Neural crest cell (in vitro differentiated cells): Measurements from ENCODE around the gene SYP. TPM values are rescaled to one million over a fixed set of nuclear protein-coding genes. Genes with fewer than 3 reads are reported as not detected.
A peak's percentile ranks its signal among the peaks of the same experiment; 100 is the strongest.

ENCODE experiments used
- DNase-seq: peaks from one replicate; pipeline ENCODE4 v3.0.0; 2021; ENCODE audit warnings: low read depth, mixed read lengths, low spot score
- H3K27ac Mint-ChIP-seq: one replicate; pipeline ENCODE4 v1.8.0; 2021; ENCODE audit warnings: mild to moderate bottlenecking, mixed read lengths; ENCODE audit not compliant: unreplicated experiment
- H3K27me3 Mint-ChIP-seq: 2 replicates; pipeline ENCODE4 v1.8.0; 2021; ENCODE audit warnings: low read depth, mild to moderate bottlenecking, mixed read lengths
- H3K36me3 Mint-ChIP-seq: 2 replicates; pipeline ENCODE4 v1.8.0; 2021; ENCODE audit warnings: low read depth, mild to moderate bottlenecking, mixed read lengths
- H3K4me1 Mint-ChIP-seq: 2 replicates; pipeline ENCODE4 v1.8.0; 2021; ENCODE audit warnings: mixed read lengths
- H3K4me3 Mint-ChIP-seq: one replicate; pipeline ENCODE4 v1.8.0; 2021; ENCODE audit warnings: mild to moderate bottlenecking, mixed read lengths
- H3K9me3 Mint-ChIP-seq: 2 replicates; pipeline ENCODE4 v1.8.0; 2021; ENCODE audit warnings: mixed read lengths
- total RNA-seq: library from RNA; stranded (reverse); gene quantifications from 2 replicates; pipeline ENCODE4 v1.2.1, GENCODE V29; 2021
- TF ChIP-seq, protein P1 (sequence below): fragments of 200-600 bp; sonication (generic); conservative IDR thresholded peaks from 2 replicates; pipeline ENCODE4 v1.5.0; 2021; ENCODE audit warnings: antibody characterized with exemption, mild to moderate bottlenecking

The SYP gene
- total RNA-seq, 1 donor from 2014 or later: 10.2 TPM

DNA sequence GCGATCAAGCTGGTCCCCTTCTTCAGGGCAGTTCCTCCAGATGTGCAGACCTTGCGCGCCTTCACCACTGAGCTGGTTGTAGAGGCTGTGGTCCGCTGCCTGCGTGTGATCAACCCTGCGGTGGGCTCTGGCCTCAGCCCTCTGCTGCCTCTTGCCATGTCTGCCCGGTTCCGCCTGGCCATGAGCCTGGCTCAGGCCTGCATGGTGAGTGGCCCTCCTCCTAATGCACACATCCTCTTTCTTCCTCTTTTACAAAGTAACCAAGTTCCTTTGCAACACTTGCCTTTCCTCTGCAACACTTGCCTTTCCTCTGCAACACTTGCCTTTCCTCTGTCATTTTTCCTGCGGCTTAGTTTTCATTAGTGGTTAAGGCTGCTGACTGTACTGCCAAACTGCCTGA, 37.1 kb upstream of the SYP start:
- Mint-ChIP-seq H3K27ac (no peak overlapping the region), H3K4me3 (peak overlapping the region; percentile 55), H3K9me3 (no peaks in the 10 kb centered on the region), H3K36me3 (peaks cover 2% of the 10 kb centered on the region), H3K4me1 (peaks cover 10% of the 10 kb centered on the region), H3K27me3 (no peaks in the 10 kb centered on the region)
- no peak for DNase-seq
- TF ChIP-seq, protein P1, sequence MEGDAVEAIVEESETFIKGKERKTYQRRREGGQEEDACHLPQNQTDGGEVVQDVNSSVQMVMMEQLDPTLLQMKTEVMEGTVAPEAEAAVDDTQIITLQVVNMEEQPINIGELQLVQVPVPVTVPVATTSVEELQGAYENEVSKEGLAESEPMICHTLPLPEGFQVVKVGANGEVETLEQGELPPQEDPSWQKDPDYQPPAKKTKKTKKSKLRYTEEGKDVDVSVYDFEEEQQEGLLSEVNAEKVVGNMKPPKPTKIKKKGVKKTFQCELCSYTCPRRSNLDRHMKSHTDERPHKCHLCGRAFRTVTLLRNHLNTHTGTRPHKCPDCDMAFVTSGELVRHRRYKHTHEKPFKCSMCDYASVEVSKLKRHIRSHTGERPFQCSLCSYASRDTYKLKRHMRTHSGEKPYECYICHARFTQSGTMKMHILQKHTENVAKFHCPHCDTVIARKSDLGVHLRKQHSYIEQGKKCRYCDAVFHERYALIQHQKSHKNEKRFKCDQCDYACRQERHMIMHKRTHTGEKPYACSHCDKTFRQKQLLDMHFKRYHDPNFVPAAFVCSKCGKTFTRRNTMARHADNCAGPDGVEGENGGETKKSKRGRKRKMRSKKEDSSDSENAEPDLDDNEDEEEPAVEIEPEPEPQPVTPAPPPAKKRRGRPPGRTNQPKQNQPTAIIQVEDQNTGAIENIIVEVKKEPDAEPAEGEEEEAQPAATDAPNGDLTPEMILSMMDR: no peak

DNA sequence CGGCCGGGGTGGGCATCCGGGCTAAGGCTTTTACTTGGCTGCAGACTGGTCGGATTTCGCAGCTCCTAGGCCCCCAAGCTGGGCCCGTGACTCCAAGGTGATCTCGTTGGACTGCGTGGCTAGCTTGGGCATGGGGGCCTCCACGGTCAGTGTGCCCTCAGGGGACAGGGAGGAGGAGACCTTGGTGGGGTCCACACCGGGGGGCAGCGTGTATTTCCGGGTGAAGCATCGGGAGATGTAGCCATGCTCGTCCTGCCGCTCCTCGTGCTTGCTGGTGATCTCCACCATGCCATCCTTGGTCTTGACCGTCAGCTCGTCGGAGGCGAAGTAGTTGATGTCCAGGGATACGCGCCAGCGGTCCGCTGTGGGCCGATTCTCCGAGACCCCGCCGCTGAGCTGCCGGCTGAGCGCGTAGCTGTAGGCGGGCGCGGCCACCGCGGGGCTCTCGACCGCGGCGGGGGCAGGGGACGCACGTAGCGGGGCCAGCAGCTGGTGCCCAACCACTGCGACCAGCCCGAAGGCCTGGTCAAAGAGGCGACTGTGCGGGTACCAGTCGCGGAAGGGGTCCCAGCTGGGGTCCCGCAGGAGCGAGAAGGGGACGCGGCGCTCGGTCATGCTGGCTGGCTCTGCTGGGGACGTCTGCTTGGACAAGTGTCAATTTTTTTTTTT, 34.0 kb upstream of the SYP start:
- peaks cover 2% of the 10 kb centered on the region for H3K36me3 Mint-ChIP-seq
- TF ChIP-seq, protein P1: no peak
- peaks cover 10% of the 10 kb centered on the region for H3K4me1 Mint-ChIP-seq
- H3K9me3 Mint-ChIP-seq: no peaks in the 10 kb centered on the region
- H3K4me3 Mint-ChIP-seq: no peak overlapping the region
- no peak overlapping the region for H3K27ac Mint-ChIP-seq
- peaks cover 5% of the 10 kb centered on the region for H3K27me3 Mint-ChIP-seq
- no peak for DNase-seq

DNA sequence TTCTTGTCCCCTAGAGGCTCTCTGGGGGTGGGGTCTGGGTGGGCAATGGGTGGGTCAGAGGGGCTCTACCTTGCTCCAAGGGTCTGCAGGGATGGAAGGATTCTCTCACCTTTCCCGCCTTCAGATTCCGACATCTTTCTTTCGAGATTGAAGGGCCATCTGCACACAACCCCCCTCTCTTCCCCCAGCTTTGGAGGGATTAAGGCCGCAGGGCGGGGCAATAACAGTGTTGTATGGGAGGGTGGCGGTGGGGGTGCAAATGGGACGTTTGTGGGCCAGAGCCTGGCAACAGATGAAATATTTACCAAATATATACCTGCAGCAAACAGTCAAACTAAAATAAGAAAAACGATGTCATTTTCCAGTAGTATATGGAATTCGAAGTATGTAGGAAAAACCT, 33.2 kb upstream of the SYP start, which contains the start of gene CACNA1F:
Gene CACNA1F, minus strand, starts transcription at position 165 of the 400 bp plus-strand sequence. Its CDS starts 31 bp downstream, at position 134.
- H3K27me3 Mint-ChIP-seq: peaks cover 5% of the 10 kb centered on the region
- no peak within 1 kb of the TSS for H3K27ac Mint-ChIP-seq
- no peak for DNase-seq
- peaks cover 2% of the 10 kb centered on the region for H3K36me3 Mint-ChIP-seq
- TF ChIP-seq, protein P1: no peak
- no peaks in the 10 kb centered on the region for H3K9me3 Mint-ChIP-seq
- H3K4me1 Mint-ChIP-seq: peaks cover 10% of the 10 kb centered on the region
- peak within 1 kb of the TSS; percentile 19 for H3K4me3 Mint-ChIP-seq

DNA sequence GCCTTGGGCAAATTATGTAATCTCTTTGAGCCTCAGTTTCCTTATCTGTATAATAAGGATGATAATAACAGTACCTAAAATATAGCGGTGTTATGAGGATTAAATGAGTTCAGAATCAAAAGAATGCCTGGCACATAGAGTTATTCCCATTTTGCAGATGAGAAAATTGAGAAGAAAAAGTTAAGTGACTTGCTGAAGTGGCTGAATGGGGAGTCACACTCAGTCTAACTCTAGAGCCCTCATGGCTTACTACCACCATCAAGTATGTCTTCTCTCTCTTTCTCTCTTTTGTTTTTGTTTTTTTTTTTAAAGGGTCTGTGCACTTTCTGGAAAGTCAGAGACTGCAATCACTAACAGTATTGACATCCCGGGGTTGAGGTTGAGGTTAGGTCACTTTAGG, 32.5 kb upstream of the SYP start:
- peak overlapping the region; percentile 19 for H3K4me3 Mint-ChIP-seq
- no peak for DNase-seq
- TF ChIP-seq, protein P1: no peak
- peaks cover 3% of the 10 kb centered on the region for H3K9me3 Mint-ChIP-seq
- peaks cover 5% of the 10 kb centered on the region for H3K36me3 Mint-ChIP-seq
- H3K27me3 Mint-ChIP-seq: peaks cover 8% of the 10 kb centered on the region
- H3K4me1 Mint-ChIP-seq: peaks cover 10% of the 10 kb centered on the region
- H3K27ac Mint-ChIP-seq: no peak overlapping the region

DNA sequence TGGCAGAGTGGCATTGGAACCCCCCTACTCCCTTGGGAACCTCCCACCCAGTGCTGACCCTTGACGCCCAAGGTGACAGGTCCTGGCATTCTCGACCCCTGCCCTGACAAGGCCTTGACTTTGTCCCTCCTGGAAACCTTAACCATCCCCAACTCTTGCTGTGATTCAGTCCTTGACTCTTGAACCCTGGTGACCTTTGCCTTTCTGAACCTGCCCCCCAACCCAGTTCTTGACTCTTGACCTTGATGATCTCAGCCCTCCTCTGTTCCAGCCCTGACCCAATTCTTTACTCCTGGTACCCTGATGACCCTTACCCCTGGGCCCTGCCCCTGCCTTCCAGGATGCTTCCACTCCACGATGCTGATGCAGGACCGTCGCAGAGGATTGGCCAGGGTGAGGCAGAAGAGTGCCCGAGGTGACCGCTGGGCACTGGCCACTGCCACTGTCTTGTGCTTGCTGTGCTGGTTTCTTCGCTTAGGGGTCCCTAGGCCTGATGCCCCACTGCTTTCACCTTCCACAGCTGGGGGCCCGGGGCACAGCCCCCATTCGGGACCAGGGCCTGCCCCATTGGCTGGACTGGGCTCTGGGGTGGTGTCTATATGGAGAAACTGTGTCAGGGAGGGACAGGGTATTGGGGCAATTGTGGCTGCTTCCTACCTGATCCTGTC, 31.5 kb upstream of the SYP start:
- peaks cover 8% of the 10 kb centered on the region for H3K27me3 Mint-ChIP-seq
- peaks cover 3% of the 10 kb centered on the region for H3K9me3 Mint-ChIP-seq
- TF ChIP-seq, protein P1: no peak
- H3K27ac Mint-ChIP-seq: no peak overlapping the region
- H3K4me1 Mint-ChIP-seq: peaks cover 6% of the 10 kb centered on the region
- H3K36me3 Mint-ChIP-seq: peaks cover 3% of the 10 kb centered on the region
- DNase-seq: no peak
- no peak overlapping the region for H3K4me3 Mint-ChIP-seq
